Activated B cell treated with CpG ODN at 0.5 μM for 24 hours (primary cell): Measurements from ENCODE around the gene VPS13D. TPM values are rescaled to one million over a fixed set of nuclear protein-coding genes. Genes with fewer than 3 reads are reported as not detected.

Source experiments
- ATAC-seq: fragments of 200-7000 bp; cut with Tn5 transposase; one replicate; pipeline ENCODE4 v1.10.0; 2021; ENCODE audit warnings: low read depth, mild to moderate bottlenecking, moderate library complexity
- CTCF ChIA-PET: fragments of 350-600 bp; sonication (Branson Sonifier 250); formaldehyde crosslinking; loops from one replicate; lab custom pipeline; 2021; ENCODE audit warnings: antibody characterized with exemption; lab: Charles Lee
- POLR2A ChIA-PET: fragments of 350-600 bp; sonication (Branson Sonifier 250); formaldehyde crosslinking; loops from one replicate; lab custom pipeline; 2021; ENCODE audit warnings: antibody characterized with exemption; lab: Charles Lee
- DNase-seq: peaks from one replicate; pipeline ENCODE4 v3.0.0; 2022
- H3K27ac Mint-ChIP-seq: one replicate; pipeline ENCODE4 v1.8.0; 2020; ENCODE audit warnings: mixed read lengths
- H3K27me3 Mint-ChIP-seq: one replicate; pipeline ENCODE4 v1.8.0; 2021; ENCODE audit warnings: mixed read lengths
- H3K36me3 Mint-ChIP-seq: one replicate; pipeline ENCODE4 v1.8.0; 2021; ENCODE audit warnings: low read depth, mixed read lengths
- H3K4me1 Mint-ChIP-seq: one replicate; pipeline ENCODE4 v1.8.0; 2021; ENCODE audit warnings: mixed read lengths
- H3K4me3 Mint-ChIP-seq: one replicate; pipeline ENCODE4 v1.8.0; 2020; ENCODE audit warnings: mild to moderate bottlenecking, mixed read lengths
- H3K9me3 Mint-ChIP-seq: one replicate; pipeline ENCODE4 v1.8.0; 2020; ENCODE audit warnings: mixed read lengths
- intact Hi-C: fragments of 100-400 bp; cut with micrococcal nuclease; formaldehyde crosslinking; loops from one replicate; pipeline ENCODE4 v1.15.1; 2024
- total RNA-seq: library from RNA; stranded (reverse); gene quantifications from 2 replicates; pipeline ENCODE4 v1.2.3, GENCODE V29; 2022
- TF ChIP-seq, protein P1 (sequence below): fragments of 200-600 bp; IDR thresholded peaks from one replicate; pipeline ENCODE4 v1.8.0; 2022; ENCODE audit warnings: antibody characterized with exemption, mild to moderate bottlenecking

VPS13D gene
- total RNA-seq, 1 donor from 2014 or later = 64.5 TPM

- Mint-ChIP-seq H3K4me1 (no peaks in the 10 kb centered on the region), H3K27ac (no peak overlapping the region), H3K4me3 (no peak overlapping the region), H3K36me3 (peaks cover 67% of the 10 kb centered on the region), H3K27me3 (no peaks in the 10 kb centered on the region), H3K9me3 (no peaks in the 10 kb centered on the region)
- TF ChIP-seq, protein P1, sequence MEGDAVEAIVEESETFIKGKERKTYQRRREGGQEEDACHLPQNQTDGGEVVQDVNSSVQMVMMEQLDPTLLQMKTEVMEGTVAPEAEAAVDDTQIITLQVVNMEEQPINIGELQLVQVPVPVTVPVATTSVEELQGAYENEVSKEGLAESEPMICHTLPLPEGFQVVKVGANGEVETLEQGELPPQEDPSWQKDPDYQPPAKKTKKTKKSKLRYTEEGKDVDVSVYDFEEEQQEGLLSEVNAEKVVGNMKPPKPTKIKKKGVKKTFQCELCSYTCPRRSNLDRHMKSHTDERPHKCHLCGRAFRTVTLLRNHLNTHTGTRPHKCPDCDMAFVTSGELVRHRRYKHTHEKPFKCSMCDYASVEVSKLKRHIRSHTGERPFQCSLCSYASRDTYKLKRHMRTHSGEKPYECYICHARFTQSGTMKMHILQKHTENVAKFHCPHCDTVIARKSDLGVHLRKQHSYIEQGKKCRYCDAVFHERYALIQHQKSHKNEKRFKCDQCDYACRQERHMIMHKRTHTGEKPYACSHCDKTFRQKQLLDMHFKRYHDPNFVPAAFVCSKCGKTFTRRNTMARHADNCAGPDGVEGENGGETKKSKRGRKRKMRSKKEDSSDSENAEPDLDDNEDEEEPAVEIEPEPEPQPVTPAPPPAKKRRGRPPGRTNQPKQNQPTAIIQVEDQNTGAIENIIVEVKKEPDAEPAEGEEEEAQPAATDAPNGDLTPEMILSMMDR = no peak
- ATAC-seq (no peak), DNase-seq (no peak)
- intact Hi-C loops = no loop called here
- ChIA-PET CTCF (no interaction called here), POLR2A (interaction anchor here (0.5 kb wide), 1 partner anchor 167 kb away, joined by 3 read pairs; no protein-coding TSS in a partner anchor)
These were observed 172.4 kb downstream of the VPS13D start for GRCh38 chr1:12402159-12402673.

- Mint-ChIP-seq H3K9me3 (no peaks in the 10 kb centered on the region), H3K27me3 (no peaks in the 10 kb centered on the region), H3K4me3 (no peak overlapping the region), H3K36me3 (peaks cover 69% of the 10 kb centered on the region), H3K4me1 (no peaks in the 10 kb centered on the region), H3K27ac (no peak overlapping the region)
- CTCF ChIA-PET = no interaction called here
- no peak for ATAC-seq
- no peak for DNase-seq
- intact Hi-C loops = no loop called here
- TF ChIP-seq, protein P1 = no peak
- POLR2A ChIA-PET = no interaction called here
These were observed 173.0 kb downstream of the VPS13D start for GRCh38 chr1:12402842-12403241.

DNA sequence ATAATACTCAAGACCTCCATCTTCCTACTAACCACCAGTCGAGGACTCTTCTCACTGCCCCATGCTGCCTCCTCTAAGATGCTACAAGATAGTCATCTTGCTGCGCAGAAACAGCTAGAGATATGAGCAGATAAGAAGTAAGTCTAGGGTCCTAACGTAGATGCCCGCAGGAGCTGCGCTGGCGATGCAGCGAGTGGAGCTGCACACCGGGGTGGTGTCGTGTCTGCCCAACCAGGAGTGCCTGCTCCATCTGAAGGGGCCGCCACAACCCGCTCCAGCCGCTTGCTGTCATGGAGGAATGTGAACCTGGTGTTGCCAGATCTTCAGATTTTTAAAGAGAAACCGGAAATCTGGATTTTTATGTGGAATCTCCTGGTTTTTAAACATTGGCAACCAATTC lies 175.1 kb downstream of the VPS13D start:
- CTCF ChIA-PET = no interaction called here

DNA sequence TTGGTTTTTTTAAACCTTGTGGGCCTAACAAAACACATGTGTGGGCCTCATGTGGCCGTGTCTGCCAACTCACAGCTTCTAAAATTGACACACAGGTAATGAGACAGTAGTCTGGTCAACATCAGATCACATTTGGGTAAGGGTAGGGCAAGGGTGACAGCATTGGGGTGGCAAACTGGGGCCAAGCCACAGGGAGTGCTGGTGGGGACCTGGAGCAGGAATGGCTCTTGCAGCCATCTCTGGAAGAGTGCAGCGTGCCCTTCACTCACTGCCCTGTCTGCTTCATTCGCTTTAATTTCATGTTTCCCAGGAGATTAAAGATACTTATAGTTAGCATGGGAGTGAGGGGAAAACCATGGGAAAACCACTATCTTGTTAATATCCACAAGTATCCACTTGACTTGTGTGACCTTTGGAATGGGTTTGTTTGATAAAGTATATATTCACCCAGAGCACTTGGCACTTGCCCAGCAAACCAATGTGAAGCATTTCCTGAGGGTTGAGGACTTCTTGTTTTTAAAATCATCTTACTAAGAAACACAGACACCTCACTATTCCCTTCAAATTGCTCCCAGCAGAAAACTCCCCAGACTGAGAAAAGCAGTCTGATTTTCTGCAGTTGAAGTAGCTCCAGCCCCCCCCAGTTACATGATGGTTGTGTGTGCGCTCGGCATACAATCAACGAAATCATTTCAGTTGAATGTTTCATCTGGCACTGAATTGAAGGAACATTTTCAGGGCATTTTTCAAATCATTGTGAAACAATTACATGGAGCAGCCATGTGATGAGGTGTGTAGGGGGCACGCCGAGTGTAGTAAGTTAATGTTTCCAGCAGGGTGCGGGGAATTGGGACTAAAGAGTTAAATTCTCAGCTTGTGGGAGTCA lies 175.7 kb downstream of the VPS13D start:
- H3K27me3 Mint-ChIP-seq = no peaks in the 10 kb centered on the region
- intact Hi-C loops = loop anchor here (2.0 kb wide), 1 partner anchor 213 kb away; the partner anchor contains the start of gene DHRS3
- no peak overlapping the region for H3K4me3 Mint-ChIP-seq
- peaks cover 82% of the 10 kb centered on the region for H3K36me3 Mint-ChIP-seq
- H3K4me1 Mint-ChIP-seq = peaks cover 2% of the 10 kb centered on the region
- peaks cover 8% of the 10 kb centered on the region for H3K9me3 Mint-ChIP-seq
- ATAC-seq (no peak), DNase-seq (no peak)
- POLR2A ChIA-PET = no interaction called here
- TF ChIP-seq, protein P1 = no peak
- H3K27ac Mint-ChIP-seq = no peak overlapping the region
- CTCF ChIA-PET = no interaction called here

More for the DNA sequence above, 175.1 kb downstream of the VPS13D start:
- Mint-ChIP-seq H3K27me3 (no peaks in the 10 kb centered on the region), H3K4me1 (peaks cover 2% of the 10 kb centered on the region), H3K4me3 (no peak overlapping the region), H3K36me3 (peaks cover 82% of the 10 kb centered on the region), H3K27ac (no peak overlapping the region), H3K9me3 (peaks cover 3% of the 10 kb centered on the region)
- intact Hi-C loops = no loop called here
- no peak for DNase-seq
- POLR2A ChIA-PET = no interaction called here
- TF ChIP-seq, protein P1 = no peak
- no peak for ATAC-seq
